ES-I3 (cell line): ENCODE measurements around the gene GPR176.

ENCODE experiments used
- H3K36me3 ChIP-seq: 2 replicates; pipeline ENCODE4 v1.6.1; 2013; ENCODE audit warnings: mild to moderate bottlenecking, low read length, control low read depth, moderate library complexity; ENCODE audit not compliant: insufficient read depth
- H3K4me1 ChIP-seq: 2 replicates; pipeline ENCODE4 v1.6.1; 2013; ENCODE audit warnings: mild to moderate bottlenecking, control low read depth, low read length; ENCODE audit not compliant: insufficient read depth
- H3K9ac ChIP-seq: 2 replicates; pipeline ENCODE4 v1.6.1; 2013; ENCODE audit warnings: low read depth, mild to moderate bottlenecking, low read length, moderate library complexity
- H3K9me3 ChIP-seq: 2 replicates; pipeline ENCODE4 v1.6.1; 2013; ENCODE audit warnings: mild to moderate bottlenecking, low read length, moderate library complexity; ENCODE audit not compliant: control insufficient read depth, insufficient read depth

Gene GPR176

GRCh38 chr15:39873978-39874377 lies 46.1 kb downstream of the GPR176 start:
- H3K9ac ChIP-seq, result no peak overlapping the region
- 0 out of 2 replicates have a peak, but pooled peaks cover 6% of the 10 kb centered on the region for H3K4me1 ChIP-seq
- H3K9me3 ChIP-seq, result no peaks in the 10 kb centered on the region
- no peaks in the 10 kb centered on the region for H3K36me3 ChIP-seq

- H3K9me3 ChIP-seq, result no peaks in the 10 kb centered on the region
- 0 out of 2 replicates have a peak, but pooled peaks cover 6% of the 10 kb centered on the region for H3K4me1 ChIP-seq
- no peak overlapping the region for H3K9ac ChIP-seq
- no peaks in the 10 kb centered on the region for H3K36me3 ChIP-seq
Observed at GRCh38 chr15:39870537-39870936, 49.5 kb downstream of the GPR176 start.

- H3K9me3 ChIP-seq, result no peaks in the 10 kb centered on the region
- H3K4me1 ChIP-seq, result 0 out of 2 replicates have a peak, but pooled peaks cover 6% of the 10 kb centered on the region
- no peaks in the 10 kb centered on the region for H3K36me3 ChIP-seq
- no peak overlapping the region for H3K9ac ChIP-seq
Observed at GRCh38 chr15:39869858-39870515, 50.1 kb downstream of the GPR176 start.

- H3K9ac ChIP-seq, result no peak overlapping the region
- H3K9me3 ChIP-seq, result no peaks in the 10 kb centered on the region
- H3K4me1 ChIP-seq, result 0 out of 2 replicates have a peak, but pooled peaks cover 6% of the 10 kb centered on the region
- H3K36me3 ChIP-seq, result no peaks in the 10 kb centered on the region
Observed at GRCh38 chr15:39869254-39869653, 50.8 kb downstream of the GPR176 start.

GRCh38 chr15:39868396-39868795 lies 51.7 kb downstream of the GPR176 start:
- H3K9ac ChIP-seq, result no peak overlapping the region
- no peaks in the 10 kb centered on the region for H3K36me3 ChIP-seq
- H3K9me3 ChIP-seq, result no peaks in the 10 kb centered on the region
- H3K4me1 ChIP-seq, result 0 out of 2 replicates have a peak, but pooled peaks cover 6% of the 10 kb centered on the region

- H3K9me3 ChIP-seq, result no peaks in the 10 kb centered on the region
- H3K9ac ChIP-seq, result no peak overlapping the region
- no peaks in the 10 kb centered on the region; the same call in 1 of the 2 replicates for H3K36me3 ChIP-seq
- H3K4me1 ChIP-seq, result no peaks in the 10 kb centered on the region
Observed at GRCh38 chr15:39864116-39864515, 56.0 kb downstream of the GPR176 start.

GRCh38 chr15:39860871-39861270 lies 59.2 kb downstream of the GPR176 start:
- Histone ChIP-seq H3K9ac (no peak overlapping the region), H3K36me3 (no peaks in the 10 kb centered on the region; the same call in 1 of the 2 replicates), H3K9me3 (no peaks in the 10 kb centered on the region), H3K4me1 (peaks cover 2% of the 10 kb centered on the region; the same call in 1 of the 2 replicates)

GRCh38 chr15:39860200-39860599 lies 59.9 kb downstream of the GPR176 start:
- no peaks in the 10 kb centered on the region for H3K9me3 ChIP-seq
- H3K36me3 ChIP-seq, result no peaks in the 10 kb centered on the region; the same call in 1 of the 2 replicates
- H3K4me1 ChIP-seq, result peaks cover 4% of the 10 kb centered on the region; the same call in 1 of the 2 replicates
- no peak overlapping the region for H3K9ac ChIP-seq

GRCh38 chr15:39859636-39860035 lies 60.4 kb downstream of the GPR176 start:
- Histone ChIP-seq H3K9me3 (no peaks in the 10 kb centered on the region), H3K36me3 (no peaks in the 10 kb centered on the region; the same call in 1 of the 2 replicates), H3K4me1 (peaks cover 4% of the 10 kb centered on the region; the same call in 1 of the 2 replicates), H3K9ac (no peak overlapping the region)

GRCh38 chr15:39857132-39857531 lies 62.9 kb downstream of the GPR176 start:
- no peak overlapping the region for H3K9ac ChIP-seq
- H3K36me3 ChIP-seq, result no peaks in the 10 kb centered on the region; the same call in 1 of the 2 replicates
- H3K4me1 ChIP-seq, result peaks cover 7% of the 10 kb centered on the region; the same call in 1 of the 2 replicates
- H3K9me3 ChIP-seq, result no peaks in the 10 kb centered on the region

- no peak overlapping the region for H3K9ac ChIP-seq
- peaks cover 11% of the 10 kb centered on the region; the same call in 1 of the 2 replicates for H3K4me1 ChIP-seq
- no peaks in the 10 kb centered on the region; the same call in 1 of the 2 replicates for H3K36me3 ChIP-seq
- no peaks in the 10 kb centered on the region for H3K9me3 ChIP-seq
Observed at GRCh38 chr15:39856357-39856756, 63.7 kb downstream of the GPR176 start.

GRCh38 chr15:39855400-39855799 lies 64.7 kb downstream of the GPR176 start:
- no peaks in the 10 kb centered on the region; the same call in 1 of the 2 replicates for H3K36me3 ChIP-seq
- H3K9ac ChIP-seq, result no peak overlapping the region
- no peaks in the 10 kb centered on the region for H3K9me3 ChIP-seq
- peaks cover 11% of the 10 kb centered on the region; the same call in 1 of the 2 replicates for H3K4me1 ChIP-seq

- Histone ChIP-seq H3K9ac (no peak overlapping the region), H3K4me1 (peaks cover 11% of the 10 kb centered on the region; the same call in 1 of the 2 replicates), H3K9me3 (no peaks in the 10 kb centered on the region), H3K36me3 (no peaks in the 10 kb centered on the region)
Observed at GRCh38 chr15:39854161-39854560, 65.9 kb downstream of the GPR176 start.

- no peak overlapping the region for H3K9ac ChIP-seq
- peaks cover 11% of the 10 kb centered on the region; the same call in 1 of the 2 replicates for H3K4me1 ChIP-seq
- H3K36me3 ChIP-seq, result no peaks in the 10 kb centered on the region
- H3K9me3 ChIP-seq, result no peaks in the 10 kb centered on the region
Observed at GRCh38 chr15:39852250-39852649, 67.8 kb downstream of the GPR176 start.

- peaks cover 11% of the 10 kb centered on the region; the same call in 1 of the 2 replicates for H3K4me1 ChIP-seq
Observed at GRCh38 chr15:39851500-39852092, 68.5 kb downstream of the GPR176 start.

More at GRCh38 chr15:39851500-39852092, 68.5 kb downstream of the GPR176 start:
- H3K9me3 ChIP-seq, result no peaks in the 10 kb centered on the region
- no peak overlapping the region for H3K9ac ChIP-seq
- H3K36me3 ChIP-seq, result no peaks in the 10 kb centered on the region
